Measurements from ENCODE around the gene CCDC82. TPM values are rescaled to one million over a fixed set of nuclear protein-coding genes. Genes with fewer than 3 reads are reported as not detected.
A peak's percentile ranks its signal among the peaks of the same experiment; 100 is the strongest.

CCDC82 gene
- total RNA-seq, 1 experiment from 2014 or later = 15.8 TPM

GRCh38 chr11:96322775-96323641, 66.7 kb downstream of the CCDC82 start:
- no peak for DNase-seq (ENCODE audit: unreplicated experiment)
- no peak for TF ChIP-seq CTCF (IDR thresholded peaks at IDR 0.05; ENCODE audit: unreplicated experiment)
- intact Hi-C loops (cut with micrococcal nuclease) = no loop called here
- POLR2A ChIA-PET = interaction anchor here (0.6 to 1.6 kb wide), 4 partner anchors 11 to 209 kb away, joined by 3 to 4 read pairs (median 3); no protein-coding TSS in a partner anchor
- Mint-ChIP-seq H3K4me1 (ENCODE audit: insufficient read depth, unreplicated experiment) (peaks cover 15% of the 10 kb centered on the region), H3K27me3 (ENCODE audit: insufficient read depth, unreplicated experiment) (no peaks in the 10 kb centered on the region), H3K27ac (ENCODE audit: low read depth, unreplicated experiment) (no peak overlapping the region), H3K36me3 (ENCODE audit: insufficient read depth, unreplicated experiment) (no peaks in the 10 kb centered on the region), H3K9me3 (ENCODE audit: unreplicated experiment) (no peaks in the 10 kb centered on the region), H3K4me3 (ENCODE audit: unreplicated experiment) (no peak overlapping the region)
- CTCF ChIA-PET = interaction anchor here (1.0 to 1.7 kb wide), 2 partner anchors 11 to 18 kb away, joined by 4 to 7 read pairs; no protein-coding TSS in a partner anchor
- BruUV-seq (replicated peaks) = no TSS peak

GRCh38 chr11:96321091-96321490, 68.6 kb downstream of the CCDC82 start:
- no peak for DNase-seq (ENCODE audit: unreplicated experiment)
- ChIA-PET POLR2A (interaction anchor here (1.5 to 2.1 kb wide), 2 partner anchors 10 to 19 kb away, joined by 5 to 8 read pairs; no protein-coding TSS in a partner anchor), CTCF (no interaction called here)
- Mint-ChIP-seq H3K4me3 (ENCODE audit: unreplicated experiment) (no peak overlapping the region), H3K27me3 (ENCODE audit: insufficient read depth, unreplicated experiment) (no peaks in the 10 kb centered on the region), H3K27ac (ENCODE audit: low read depth, unreplicated experiment) (peak overlapping the region; percentile 9), H3K9me3 (ENCODE audit: unreplicated experiment) (no peaks in the 10 kb centered on the region), H3K36me3 (ENCODE audit: insufficient read depth, unreplicated experiment) (no peaks in the 10 kb centered on the region), H3K4me1 (ENCODE audit: insufficient read depth, unreplicated experiment) (peaks cover 15% of the 10 kb centered on the region)
- no peak for TF ChIP-seq CTCF (IDR thresholded peaks at IDR 0.05; ENCODE audit: unreplicated experiment)
- no TSS peak for BruUV-seq (replicated peaks)
- intact Hi-C loops (cut with micrococcal nuclease) = no loop called here

DNA sequence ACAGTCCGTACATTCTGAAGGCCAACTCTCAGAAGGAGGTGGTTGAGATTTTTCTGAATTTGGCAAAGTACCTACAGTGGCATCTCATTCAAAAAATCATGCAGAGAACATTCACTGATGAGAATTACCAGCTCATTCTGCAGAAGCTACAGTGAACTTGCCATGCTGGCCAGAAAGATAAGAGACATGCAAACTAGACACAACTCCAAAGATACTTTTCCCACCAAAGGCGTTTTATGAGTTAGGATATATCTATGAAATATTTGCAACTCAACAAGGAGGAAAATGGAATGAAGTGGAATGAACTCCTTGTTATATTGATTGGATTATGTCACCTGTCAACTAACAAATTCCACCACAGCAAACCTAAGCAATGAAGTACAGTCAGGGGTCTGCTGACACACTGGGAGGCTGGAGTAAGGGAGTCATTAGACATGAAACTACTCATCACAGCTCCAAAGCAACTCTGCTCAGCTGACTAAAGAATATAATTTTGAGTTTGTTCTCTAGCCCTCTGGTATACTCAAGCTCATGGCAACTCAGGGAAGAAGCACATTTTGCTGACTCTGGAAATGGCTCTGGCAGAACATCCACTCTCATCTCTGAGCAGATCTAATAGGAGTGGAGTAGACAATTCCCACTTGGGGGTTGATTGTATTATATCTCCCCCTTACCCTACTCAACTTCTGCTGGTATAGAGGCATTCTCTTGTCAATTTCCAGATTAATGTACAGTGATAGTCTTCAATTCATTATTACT, 69.6 kb downstream of the CCDC82 start:
- TF ChIP-seq CTCF (IDR thresholded peaks at IDR 0.05; ENCODE audit: unreplicated experiment) = no peak
- ChIA-PET POLR2A (interaction anchor here (0.6 to 2.1 kb wide), 2 partner anchors 9 to 77 kb away, joined by 3 to 8 read pairs; no protein-coding TSS in a partner anchor), CTCF (interaction anchor here (1.5 to 1.6 kb wide), 2 partner anchors 23 to 74 kb away, joined by 3 to 4 read pairs; partner anchors contain the start of gene MAML2)
- Mint-ChIP-seq H3K4me3 (ENCODE audit: unreplicated experiment) (no peak overlapping the region), H3K27me3 (ENCODE audit: insufficient read depth, unreplicated experiment) (no peaks in the 10 kb centered on the region), H3K36me3 (ENCODE audit: insufficient read depth, unreplicated experiment) (no peaks in the 10 kb centered on the region), H3K9me3 (ENCODE audit: unreplicated experiment) (no peaks in the 10 kb centered on the region), H3K27ac (ENCODE audit: low read depth, unreplicated experiment) (no peak overlapping the region), H3K4me1 (ENCODE audit: insufficient read depth, unreplicated experiment) (peaks cover 14% of the 10 kb centered on the region)
- no TSS peak for BruUV-seq (replicated peaks)
- intact Hi-C loops (cut with micrococcal nuclease) = no loop called here
- no peak for DNase-seq (ENCODE audit: unreplicated experiment)

DNA sequence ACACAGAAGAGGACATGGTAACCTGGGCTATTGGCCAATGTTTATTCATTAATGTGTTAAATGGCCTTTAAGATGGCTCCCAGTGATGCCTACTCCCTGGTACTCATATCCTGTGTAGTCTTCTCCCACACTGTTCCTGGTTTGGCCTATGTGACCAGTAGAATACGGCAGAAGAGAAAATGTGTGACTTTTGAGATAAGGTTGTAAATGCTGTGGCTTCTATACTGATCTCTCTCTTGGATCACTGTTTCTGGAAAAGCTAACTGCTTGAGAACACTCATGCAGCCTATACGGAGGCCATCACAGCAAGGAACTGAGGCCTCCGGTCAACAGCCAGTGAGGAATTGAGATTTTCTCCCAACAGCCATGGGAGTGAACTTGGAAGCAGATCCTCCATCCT, 70.9 kb downstream of the CCDC82 start:
- CTCF ChIA-PET = interaction anchor here (1.5 to 1.7 kb wide), 3 partner anchors 21 to 75 kb away, joined by 3 to 5 read pairs (median 4); partner anchors contain the start of gene MAML2
- H3K36me3 Mint-ChIP-seq (ENCODE audit: insufficient read depth, unreplicated experiment) = no peaks in the 10 kb centered on the region
- H3K27me3 Mint-ChIP-seq (ENCODE audit: insufficient read depth, unreplicated experiment) = no peaks in the 10 kb centered on the region
- no peaks in the 10 kb centered on the region for H3K9me3 Mint-ChIP-seq (ENCODE audit: unreplicated experiment)
- DNase-seq (ENCODE audit: unreplicated experiment) = no peak
- H3K4me3 Mint-ChIP-seq (ENCODE audit: unreplicated experiment) = no peak overlapping the region
- no peak overlapping the region for H3K27ac Mint-ChIP-seq (ENCODE audit: low read depth, unreplicated experiment)
- H3K4me1 Mint-ChIP-seq (ENCODE audit: insufficient read depth, unreplicated experiment) = peaks cover 18% of the 10 kb centered on the region
- no peak for TF ChIP-seq CTCF (IDR thresholded peaks at IDR 0.05; ENCODE audit: unreplicated experiment)
- intact Hi-C loops (cut with micrococcal nuclease) = no loop called here
- BruUV-seq (replicated peaks) = no TSS peak
- POLR2A ChIA-PET = interaction anchor here (0.6 kb wide), 1 partner anchor 76 kb away, joined by 4 read pairs; no protein-coding TSS in a partner anchor

Measured in MCF 10A (cell line).